Activated CD8-positive, alpha-beta memory T cell treated with anti-CD3 and anti-CD28 coated beads, Interleukin-2, amount 50 U/mL, for 4 hours (primary cell): ENCODE data around the gene RAB35.

Source experiments
- DNase-seq: peaks from one replicate; pipeline ENCODE4 v3.0.0-alpha.2; 2020

Gene RAB35

DNA sequence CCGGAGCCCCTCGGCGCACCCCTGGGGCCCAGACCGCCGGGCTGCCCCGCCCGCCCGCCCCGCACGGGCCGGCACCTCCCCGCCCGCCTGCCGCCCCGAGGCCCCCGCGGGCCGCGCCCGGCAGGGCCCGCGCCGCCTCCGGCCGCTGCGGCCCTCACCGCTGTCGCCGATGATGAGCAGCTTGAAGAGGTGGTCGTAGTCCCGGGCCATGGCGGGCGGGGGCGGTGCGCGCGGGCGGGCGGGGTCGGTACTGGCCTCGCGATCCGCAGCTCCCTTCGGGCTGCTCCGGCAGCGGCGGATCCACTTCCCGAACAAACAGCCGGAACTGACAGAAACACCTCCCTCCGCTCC lies at the start of gene RAB35:
TSS of gene RAB35 (minus strand) at position 313 of the 351 bp plus-strand sequence. CDS start at position 210, 103 bp downstream.
- no peak for DNase-seq

- DNase-seq = no peak
Measured at GRCh38 chr12:120164293-120164692, 47.7 kb upstream of the RAB35 start.

DNA sequence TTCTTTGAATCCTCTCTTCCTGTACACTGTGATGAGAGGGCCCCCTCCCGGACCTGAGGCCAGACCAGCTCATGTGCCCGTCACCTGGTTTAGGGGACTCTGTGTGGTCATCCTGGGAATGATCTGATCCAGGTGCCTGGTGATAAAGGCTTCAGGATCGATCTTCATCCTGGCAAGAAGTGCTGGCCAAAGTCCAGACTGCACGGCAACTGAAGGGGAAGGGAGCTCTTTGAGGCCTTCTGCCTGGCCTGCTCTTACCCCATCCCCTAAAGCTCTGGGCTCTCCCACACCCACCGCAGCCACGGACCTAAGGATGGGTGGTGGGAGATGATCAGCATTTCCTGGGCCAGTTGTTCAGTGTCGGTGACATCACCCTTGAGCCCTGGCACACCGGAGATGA lies 46.2 kb upstream of the RAB35 start:
- no peak for DNase-seq

DNA sequence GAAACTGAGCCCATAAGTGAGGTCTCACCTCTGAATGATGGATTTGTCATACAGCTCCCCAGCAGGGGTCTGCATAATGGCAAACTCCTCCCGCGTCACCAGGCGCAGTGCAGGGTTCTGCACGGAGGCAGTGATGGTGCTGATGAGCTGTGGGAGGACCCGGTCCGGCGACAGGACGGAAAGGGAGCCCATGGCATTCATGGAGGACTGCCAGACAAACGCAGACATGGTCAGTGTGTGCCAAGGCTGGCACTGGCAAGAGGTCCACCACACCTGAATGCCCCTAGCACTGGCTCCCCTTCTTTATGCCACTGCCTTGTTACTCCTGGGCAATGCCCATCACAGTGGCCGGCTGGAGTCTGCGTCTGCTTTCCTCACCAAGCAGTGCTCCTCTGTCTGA lies 45.3 kb upstream of the RAB35 start:
- DNase-seq = no peak

DNA sequence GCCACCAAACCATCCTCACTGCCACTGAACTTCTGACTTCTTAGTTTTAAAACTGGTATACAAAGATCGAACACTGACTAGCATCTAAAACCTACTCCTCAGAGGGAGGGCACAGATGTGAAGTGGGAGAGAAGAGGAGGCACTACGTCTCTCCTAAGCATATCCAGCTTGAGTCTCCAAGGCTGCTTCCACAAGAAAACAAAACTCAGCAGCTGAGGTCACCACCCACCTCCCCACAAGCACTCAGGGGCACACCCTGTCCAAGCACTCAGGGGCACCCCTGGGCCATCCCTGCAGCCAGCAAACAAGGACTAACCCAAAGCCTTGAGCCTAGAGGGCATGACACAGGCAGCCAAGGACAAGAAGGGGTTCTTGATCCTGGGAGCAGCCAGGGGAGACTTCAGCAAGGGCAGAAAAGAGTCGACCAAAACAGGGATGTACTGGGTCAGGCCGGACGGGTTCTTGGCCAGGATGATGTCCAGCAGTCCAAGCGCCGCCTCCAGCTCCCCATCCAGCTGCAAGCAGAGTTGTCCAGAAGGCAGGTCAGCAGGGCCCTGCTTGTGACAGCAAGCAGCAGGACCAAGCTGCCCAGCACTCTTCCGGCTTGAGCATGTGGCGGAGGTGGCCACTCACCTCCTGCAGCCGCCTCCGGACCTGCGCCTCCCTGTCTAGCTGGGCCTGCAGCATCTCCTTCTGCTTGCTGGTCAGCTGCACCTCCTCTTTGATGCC lies 43.1 kb upstream of the RAB35 start:
- DNase-seq = no peak

DNA sequence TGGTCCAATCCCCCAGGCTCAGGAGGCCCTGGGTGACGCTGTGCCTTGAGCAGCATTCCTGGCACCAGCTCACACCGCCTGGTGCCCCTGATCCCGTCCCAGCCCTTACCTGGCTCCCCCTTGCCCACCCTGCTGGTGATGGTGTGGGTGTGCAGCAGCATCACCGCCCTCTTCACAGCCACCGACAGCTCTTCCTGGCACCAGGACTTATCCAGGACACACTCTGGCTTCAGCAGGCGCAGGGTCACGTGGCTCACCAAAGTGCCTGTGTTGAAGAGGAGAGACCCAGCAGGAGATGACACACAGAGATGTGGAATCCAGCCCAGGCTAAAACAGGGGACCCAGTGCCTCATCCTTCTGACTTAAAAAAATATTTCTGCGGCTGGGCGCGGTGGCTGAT lies 41.8 kb upstream of the RAB35 start:
- DNase-seq = no peak

DNA sequence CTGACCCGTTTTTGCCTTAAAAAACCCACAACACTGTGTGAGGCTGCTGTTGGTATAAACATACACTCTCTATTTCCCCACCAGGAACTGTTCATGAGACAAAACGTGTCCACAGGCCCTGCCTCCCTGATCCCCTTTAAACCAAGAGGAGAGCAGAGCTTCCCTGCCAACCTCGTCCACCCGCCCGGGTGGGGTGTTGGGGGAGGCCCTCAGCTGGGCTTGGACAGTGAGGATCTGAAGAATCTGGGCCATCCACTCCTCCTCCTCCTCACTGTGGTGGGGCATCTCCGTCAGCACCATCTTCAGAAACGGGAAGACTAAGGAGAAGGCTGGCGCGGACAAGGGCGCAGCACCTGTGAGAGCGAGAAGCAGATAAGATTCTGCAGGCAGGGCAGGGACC lies 41.1 kb upstream of the RAB35 start:
- no peak for DNase-seq

DNA sequence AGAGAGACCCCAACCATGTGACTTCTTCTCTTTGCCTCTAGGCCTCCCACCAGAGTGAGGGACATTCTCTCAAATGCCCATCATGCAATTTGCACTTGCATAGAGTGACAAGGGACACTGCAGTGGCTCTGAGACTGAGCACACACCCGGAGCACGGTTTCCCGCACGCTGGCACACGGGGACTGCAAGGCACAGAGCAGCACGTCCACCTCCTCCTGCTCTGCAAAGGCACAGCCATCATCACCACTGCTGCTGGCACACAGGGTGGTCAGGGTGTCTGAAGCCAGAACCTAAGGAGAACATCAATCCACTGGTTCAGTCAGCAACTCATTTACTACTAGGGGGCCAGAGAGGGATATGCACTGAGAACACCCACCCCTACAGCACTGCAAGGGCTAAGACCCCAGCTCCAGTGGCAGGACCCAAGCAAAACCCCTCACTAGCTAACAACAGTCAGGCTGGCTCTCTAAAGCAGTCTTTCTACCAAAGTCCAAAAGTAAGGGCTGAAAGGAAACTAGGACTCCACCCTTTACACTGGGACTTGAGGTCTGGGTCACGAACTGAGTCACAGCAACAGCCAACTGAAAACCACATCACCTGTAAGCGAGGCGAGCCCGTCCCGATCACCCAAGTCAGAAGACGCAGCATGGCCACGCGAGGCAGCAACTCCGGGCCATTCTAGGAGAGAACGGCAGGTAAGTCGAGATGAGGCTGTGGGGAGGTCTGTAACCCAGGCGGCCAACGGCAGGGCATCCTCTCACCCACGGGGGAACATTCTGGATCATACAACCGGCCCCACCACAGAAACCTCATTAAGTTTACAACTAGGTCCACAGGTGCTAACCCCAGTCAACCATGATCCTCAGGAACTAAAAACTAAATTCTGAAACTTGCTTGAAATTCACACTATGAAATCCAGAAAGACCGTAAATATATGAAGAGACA lies 40.0 kb upstream of the RAB35 start:
- DNase-seq = no peak

DNA sequence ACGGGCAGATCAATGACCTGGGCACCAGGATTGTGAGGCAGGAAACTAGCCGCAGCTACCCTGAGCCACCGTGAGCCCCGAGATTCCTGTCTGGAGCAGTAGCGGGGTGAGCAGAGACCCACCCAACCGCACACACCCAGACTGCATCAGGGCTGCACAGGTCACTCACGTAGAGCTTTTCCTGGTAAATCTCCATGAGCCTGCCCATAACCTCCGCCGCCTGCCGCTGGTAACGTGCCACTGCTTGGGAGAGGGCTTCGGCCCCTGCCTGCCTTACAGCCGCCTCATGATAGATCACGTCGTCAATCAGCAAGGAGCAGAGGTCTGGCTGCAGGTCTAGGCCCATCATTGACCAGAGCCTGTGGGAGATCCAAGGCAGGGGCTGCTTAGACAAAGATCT lies 38.5 kb upstream of the RAB35 start:
- DNase-seq = no peak

- no peak for DNase-seq
Measured at GRCh38 chr12:120150919-120151525, 34.5 kb upstream of the RAB35 start.

DNA sequence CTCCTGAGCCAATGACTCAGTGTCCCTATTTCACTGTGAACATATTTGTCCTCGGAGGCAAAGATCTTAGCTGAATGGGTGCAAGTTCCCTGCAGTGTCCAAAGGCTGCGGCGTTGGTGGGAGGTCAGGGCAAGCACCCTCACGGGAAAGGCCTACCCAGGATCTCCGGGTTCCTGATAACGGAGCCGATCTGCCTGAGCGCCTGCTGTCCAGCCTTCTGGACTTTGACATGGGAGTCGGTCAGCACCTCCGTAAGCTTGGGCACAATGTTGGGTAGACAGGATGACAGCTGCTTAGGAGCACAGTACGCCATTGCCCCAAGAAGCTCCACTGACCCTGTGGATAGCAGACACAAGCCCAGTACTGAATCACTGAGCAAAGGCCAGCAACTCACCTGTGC lies 31.5 kb upstream of the RAB35 start:
- DNase-seq = no peak

GRCh38 chr12:120145164-120145563 lies 28.6 kb upstream of the RAB35 start:
- no peak for DNase-seq

DNA sequence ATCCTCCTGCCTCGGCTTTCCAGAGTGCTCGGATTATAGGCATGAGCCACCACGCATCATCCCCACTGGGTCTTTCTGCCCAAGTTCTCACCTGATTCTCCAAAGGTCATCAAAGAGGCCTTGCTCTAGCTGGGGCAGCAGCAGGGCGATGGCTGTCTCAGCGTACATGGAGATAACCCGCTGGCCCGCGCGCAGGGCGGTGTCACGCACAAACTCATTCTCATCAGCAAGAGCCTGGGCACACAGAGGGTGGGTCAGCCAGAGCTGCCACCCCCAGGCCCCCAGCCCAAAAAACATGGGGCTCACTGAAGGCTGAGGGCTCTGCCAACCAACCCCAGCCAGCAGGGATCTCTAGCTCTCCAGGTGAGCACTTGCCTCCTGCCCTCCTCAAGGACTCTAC lies 27.7 kb upstream of the RAB35 start:
- DNase-seq = no peak

DNA sequence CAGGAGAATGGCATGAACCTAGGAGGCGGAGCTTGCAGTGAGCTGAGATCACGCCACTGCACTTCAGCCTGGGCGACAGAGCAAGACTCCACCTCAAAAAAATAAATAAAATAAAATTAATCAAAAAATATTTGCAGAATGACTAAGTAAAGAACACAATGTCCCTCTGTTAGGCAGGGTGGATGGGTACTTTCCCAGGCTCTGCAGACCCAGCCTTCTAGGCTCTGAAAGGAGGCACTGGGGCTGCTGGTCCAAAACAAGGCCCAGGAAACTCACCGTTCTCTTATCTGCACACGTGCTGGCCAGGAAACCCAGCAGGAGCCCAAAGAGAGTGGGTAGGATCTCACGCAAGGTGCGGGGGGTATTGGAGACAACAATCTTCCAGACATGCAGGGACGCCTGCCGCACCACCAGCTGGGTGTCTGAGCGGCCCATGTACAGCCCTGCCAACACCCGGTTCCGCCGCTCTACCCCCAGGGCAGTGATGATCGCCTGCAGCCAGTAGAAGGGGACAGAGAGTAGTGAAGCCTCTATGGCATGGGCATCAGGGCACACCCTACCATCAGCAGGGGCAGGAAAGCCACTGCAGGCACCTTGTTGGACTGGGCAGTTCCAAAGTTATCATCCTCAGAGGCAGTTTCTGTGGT lies 25.8 kb upstream of the RAB35 start:
- DNase-seq = no peak

DNA sequence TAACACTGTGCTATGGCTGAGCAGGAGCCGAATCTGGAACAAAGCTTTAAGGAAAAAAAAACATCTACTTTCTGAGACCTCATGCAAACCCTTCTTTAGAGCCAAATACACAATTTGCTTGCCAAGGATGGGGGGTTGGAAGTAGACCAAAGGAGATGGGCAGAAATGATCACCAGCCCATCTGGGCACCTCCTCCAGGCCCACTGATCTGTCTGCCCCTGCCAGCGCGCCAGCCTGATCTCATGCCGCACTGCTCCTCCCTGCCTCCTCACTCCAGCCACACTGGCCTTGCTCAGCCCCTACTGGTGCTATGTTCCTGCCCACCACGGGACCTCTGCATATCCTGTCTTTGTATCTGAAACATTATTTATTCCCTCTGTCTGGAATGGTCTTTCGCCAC lies 24.8 kb upstream of the RAB35 start:
- DNase-seq = no peak

DNA sequence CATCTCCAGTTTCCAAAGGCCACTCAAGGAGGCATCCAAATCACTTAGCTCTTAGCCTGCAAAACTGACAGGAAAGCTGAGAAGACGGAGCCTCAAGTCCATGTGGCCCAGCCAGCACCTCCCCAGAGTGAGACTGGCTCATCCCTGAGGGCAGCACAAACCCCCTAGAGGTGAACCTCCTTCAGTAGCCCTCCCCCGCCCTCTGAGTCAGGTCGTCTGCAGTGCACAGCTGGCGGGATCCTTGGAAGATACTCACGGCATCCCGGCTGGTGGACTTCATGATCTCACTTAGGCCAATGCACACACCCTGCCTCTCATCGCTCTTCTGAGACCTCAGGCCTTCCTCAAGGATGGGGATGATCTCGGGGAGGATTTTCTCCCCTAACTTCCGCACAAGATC lies 24.1 kb upstream of the RAB35 start:
- DNase-seq = no peak

DNA sequence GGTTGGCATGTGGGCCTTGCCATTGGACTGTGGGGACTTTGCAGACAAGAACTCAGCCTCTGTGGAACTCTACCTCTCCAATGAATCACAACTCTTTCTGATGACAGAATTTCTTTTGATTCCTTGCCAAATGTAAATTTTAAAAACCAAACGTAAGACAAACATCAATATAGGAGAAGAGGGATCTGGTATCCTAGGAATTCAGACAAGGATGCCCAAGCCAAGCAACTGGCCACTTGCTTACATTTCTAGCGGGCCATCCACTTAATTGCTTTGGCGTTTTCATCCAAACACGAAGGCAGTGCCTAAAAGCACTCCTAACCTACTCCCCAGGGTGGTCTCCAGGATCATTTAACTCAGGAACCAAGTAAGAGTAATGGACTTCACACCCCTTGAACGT lies 23.4 kb upstream of the RAB35 start:
- DNase-seq = no peak

GRCh38 chr12:120138366-120138765 lies 21.8 kb upstream of the RAB35 start:
- no peak for DNase-seq

- DNase-seq = no peak
Measured at GRCh38 chr12:120137833-120138232, 21.3 kb upstream of the RAB35 start.

DNA sequence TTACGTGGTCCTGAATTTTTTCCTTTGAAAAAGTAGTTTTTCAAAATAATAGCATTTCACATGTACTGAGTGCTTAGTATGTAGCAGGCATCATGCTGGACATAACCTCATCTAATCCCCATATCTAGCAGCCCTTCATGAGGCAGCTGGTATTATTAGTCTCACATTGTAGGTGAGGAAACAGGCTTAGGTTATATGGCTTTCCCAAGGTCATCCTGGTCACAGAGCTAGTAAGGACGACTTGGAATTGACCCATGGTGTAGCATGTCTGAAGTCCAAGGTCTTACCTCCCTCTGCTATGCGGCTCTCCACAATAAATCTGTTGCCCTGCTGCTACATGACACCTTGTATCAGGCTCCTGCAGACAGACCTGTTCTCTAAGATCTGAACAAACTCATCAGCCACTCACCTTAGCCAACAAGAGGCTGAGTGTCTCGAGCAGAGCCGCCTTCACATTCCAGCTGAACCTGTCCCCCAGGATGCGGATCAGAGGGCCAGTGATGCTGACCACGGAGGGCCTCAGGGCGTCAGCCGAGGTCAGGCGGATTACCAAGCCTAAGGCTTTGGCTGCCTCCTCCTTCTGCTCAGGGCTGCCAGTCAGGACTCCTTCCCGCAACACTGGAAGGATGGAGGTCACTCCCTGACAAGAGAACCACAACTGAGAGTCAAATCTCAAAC lies 19.7 kb upstream of the RAB35 start:
- no peak for DNase-seq

- DNase-seq = no peak
Measured at GRCh38 chr12:120134307-120134980, 17.9 kb upstream of the RAB35 start.

GRCh38 chr12:120132863-120133385 lies 16.4 kb upstream of the RAB35 start:
- no peak for DNase-seq
